WTC11 (cell line): ENCODE measurements around the gene STAC. TPM values are rescaled to one million over a fixed set of nuclear protein-coding genes. Genes with fewer than 3 reads are reported as not detected.
"Not testable (repeated sequence)": the region's sequence is repeated elsewhere in the genome, so short reads cannot be mapped to it uniquely, and the experiment has no call there.

Experiments used
- ATAC-seq: fragments of 200-7000 bp; cut with Tn5 transposase; 2 replicates; pipeline ENCODE4 v1.10.0; 2021; ENCODE audit warnings: mild to moderate bottlenecking, moderate library complexity
- CTCF ChIA-PET: fragments of 300-600 bp; sonication (Branson Sonifier 250); formaldehyde crosslinking; loops from one replicate; lab custom pipeline; 2021; ENCODE audit warnings: antibody characterized with exemption; lab: Charles Lee
- POLR2A ChIA-PET: fragments of 350-600 bp; sonication (Branson Sonifier 250); formaldehyde crosslinking; loops from one replicate; lab custom pipeline; 2021; ENCODE audit warnings: antibody characterized with exemption; lab: Charles Lee
- DNase-seq: peaks from one replicate; pipeline ENCODE4 v3.0.0; 2021; ENCODE audit warnings: low spot score
- H3K27ac Mint-ChIP-seq: 2 replicates; pipeline ENCODE4 v1.8.0; 2021; ENCODE audit warnings: mixed read lengths
- H3K27me3 Mint-ChIP-seq: 2 replicates; pipeline ENCODE4 v1.8.0; 2021; ENCODE audit warnings: low read depth, mild to moderate bottlenecking, moderate library complexity, mixed read lengths
- H3K36me3 Mint-ChIP-seq: 2 replicates; pipeline ENCODE4 v1.8.0; 2021; ENCODE audit warnings: mixed read lengths
- H3K4me1 Mint-ChIP-seq: 2 replicates; pipeline ENCODE4 v1.8.0; 2022; ENCODE audit warnings: mixed read lengths
- H3K4me3 Mint-ChIP-seq: 2 replicates; pipeline ENCODE4 v1.8.0; 2021; ENCODE audit warnings: mild to moderate bottlenecking, moderate library complexity, mixed read lengths
- H3K9me3 Mint-ChIP-seq: 2 replicates; pipeline ENCODE4 v1.8.0; 2021; ENCODE audit warnings: mixed read lengths
- CBFB ChIP-seq: sonication (generic); formaldehyde crosslinking; IDR thresholded peaks from 2 replicates; pipeline ENCODE4 v1.8.1; 2022; ENCODE audit warnings: mild to moderate bottlenecking, low read depth, missing genetic modification reagents
- CREB1 ChIP-seq: sonication (generic); formaldehyde crosslinking; IDR thresholded peaks from 2 replicates; pipeline ENCODE4 v1.8.0; 2023; ENCODE audit warnings: mild to moderate bottlenecking, missing genetic modification reagents
- ESRRA ChIP-seq: sonication (generic); formaldehyde crosslinking; IDR thresholded peaks from 2 replicates; pipeline ENCODE4 v1.8.1; 2022; ENCODE audit warnings: mild to moderate bottlenecking, missing genetic modification reagents, borderline replicate concordance
- HMGA2 ChIP-seq: fragments of 250-450 bp; sonication (Bioruptor Pico); IDR thresholded peaks from 2 replicates; pipeline ENCODE4 v1.4.0; 2021; ENCODE audit warnings: mild to moderate bottlenecking, moderate library complexity
- JUN ChIP-seq: sonication (generic); formaldehyde crosslinking; IDR thresholded peaks from 2 replicates; pipeline ENCODE4 v1.8.0; 2023; ENCODE audit warnings: mild to moderate bottlenecking, missing genetic modification reagents
- KAT7 ChIP-seq: sonication (generic); formaldehyde crosslinking; IDR thresholded peaks from 2 replicates; pipeline ENCODE4 v1.8.1; 2023; ENCODE audit warnings: missing genetic modification reagents, mild to moderate bottlenecking, borderline replicate concordance
- MYBL2 ChIP-seq: sonication (generic); formaldehyde crosslinking; IDR thresholded peaks from 2 replicates; pipeline ENCODE4 v1.8.1; 2023; ENCODE audit warnings: mild to moderate bottlenecking, moderate library complexity, missing genetic modification reagents
- NFE2L1 ChIP-seq: sonication (generic); formaldehyde crosslinking; IDR thresholded peaks from 2 replicates; pipeline ENCODE4 v1.8.1; 2023; ENCODE audit warnings: missing genetic modification reagents
- NFYB ChIP-seq: sonication (generic); formaldehyde crosslinking; conservative IDR thresholded peaks from 2 replicates; pipeline ENCODE4 v1.8.0; 2022; ENCODE audit warnings: low read depth, missing genetic modification reagents
- RELA ChIP-seq: sonication (generic); formaldehyde crosslinking; IDR thresholded peaks from 2 replicates; pipeline ENCODE4 v1.8.1; 2022; ENCODE audit warnings: missing genetic modification reagents, mild to moderate bottlenecking, borderline replicate concordance
- SMAD3 ChIP-seq: sonication (generic); formaldehyde crosslinking; IDR thresholded peaks from 2 replicates; pipeline ENCODE4 v1.8.0; 2022; ENCODE audit warnings: missing genetic modification reagents, mild to moderate bottlenecking, borderline replicate concordance
- TEAD1 ChIP-seq: sonication (generic); formaldehyde crosslinking; IDR thresholded peaks from 2 replicates; pipeline ENCODE4 v1.8.0; 2022; ENCODE audit warnings: mild to moderate bottlenecking, missing genetic modification reagents
- ZBTB21 ChIP-seq: sonication (generic); formaldehyde crosslinking; IDR thresholded peaks from 2 replicates; pipeline ENCODE4 v1.8.1; 2023; ENCODE audit warnings: mild to moderate bottlenecking, missing genetic modification reagents, borderline replicate concordance
- total RNA-seq: library from RNA; stranded (reverse); gene quantifications from 3 replicates; pipeline ENCODE4 v1.2.3, GENCODE V29; 2021
- TF ChIP-seq, protein P1 (sequence below): sonication (generic); formaldehyde crosslinking; IDR thresholded peaks from 2 replicates; pipeline ENCODE4 v1.8.1; 2023; ENCODE audit warnings: mild to moderate bottlenecking, missing genetic modification reagents, borderline replicate concordance
- TF ChIP-seq, protein P2 (sequence below): sonication (generic); formaldehyde crosslinking; IDR thresholded peaks from 2 replicates; pipeline ENCODE4 v1.8.1; 2023; ENCODE audit warnings: mild to moderate bottlenecking, moderate library complexity, missing genetic modification reagents
- TF ChIP-seq, protein P3 (sequence below): sonication (generic); formaldehyde crosslinking; conservative IDR thresholded peaks from 2 replicates; pipeline ENCODE4 v1.8.1; 2022; ENCODE audit warnings: mild to moderate bottlenecking, missing genetic modification reagents
- TF ChIP-seq, protein P4 (sequence below): fragments of 250-450 bp; sonication (Bioruptor Pico); IDR thresholded peaks from 2 replicates; pipeline ENCODE4 v1.8.0; 2021; ENCODE audit warnings: mild to moderate bottlenecking
- TF ChIP-seq, protein P5 (sequence below): sonication (generic); formaldehyde crosslinking; IDR thresholded peaks from 2 replicates; pipeline ENCODE4 v1.8.0; 2022; ENCODE audit warnings: mild to moderate bottlenecking, missing genetic modification reagents
- TF ChIP-seq, protein P6 (sequence below): sonication (generic); formaldehyde crosslinking; IDR thresholded peaks from 2 replicates; pipeline ENCODE4 v1.8.1; 2023; ENCODE audit warnings: mild to moderate bottlenecking, missing genetic modification reagents, moderate library complexity

Gene STAC
- total RNA-seq, 1 experiment from 2014 or later = 5.6 TPM

DNA sequence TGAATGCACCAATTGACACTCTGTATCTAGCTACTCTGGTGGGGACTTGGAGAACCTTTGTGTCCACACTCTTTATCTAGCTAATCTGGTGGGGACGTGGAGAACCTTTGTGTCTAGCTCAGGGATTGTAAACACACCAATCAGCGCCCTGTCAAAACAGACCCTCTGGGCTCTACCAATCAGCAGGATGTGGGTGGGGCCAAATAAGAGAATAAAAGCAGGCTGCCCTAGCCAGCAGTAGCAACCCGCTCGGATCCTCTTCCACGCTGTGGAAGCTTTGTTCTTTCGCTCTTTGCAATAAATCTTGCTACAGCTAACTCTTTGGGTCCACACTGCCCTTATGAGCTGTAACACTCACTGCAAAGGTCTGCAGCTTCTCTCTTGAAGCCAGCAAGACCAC is 73.6 kb downstream of the STAC start:
- DNase-seq, H3K27me3 Mint-ChIP-seq, H3K4me3 Mint-ChIP-seq, H3K36me3 Mint-ChIP-seq, POLR2A ChIA-PET, H3K27ac Mint-ChIP-seq, H3K4me1 Mint-ChIP-seq, CTCF ChIA-PET, ATAC-seq, H3K9me3 Mint-ChIP-seq: not testable (repeated sequence)

DNA sequence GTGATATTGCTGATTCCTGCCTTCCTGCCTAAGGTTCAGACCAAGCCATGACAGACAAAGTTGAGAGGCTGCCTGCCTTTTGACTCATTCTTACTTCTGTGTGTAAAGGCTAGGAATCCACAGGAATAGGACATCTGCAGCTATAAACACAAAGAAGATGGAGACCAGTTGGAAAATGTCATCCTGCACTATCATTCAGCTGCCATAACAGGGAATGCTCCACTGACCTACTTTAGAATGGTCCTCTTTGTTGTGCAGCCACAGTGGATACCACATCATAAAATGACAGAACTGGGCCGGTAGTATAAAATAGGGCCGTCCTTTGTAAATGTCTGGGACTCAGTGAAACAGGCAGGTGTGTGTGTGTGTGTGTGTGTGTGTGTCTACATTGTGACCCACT is 75.1 kb downstream of the STAC start:
- H3K27me3 Mint-ChIP-seq = no peaks in the 10 kb centered on the region
- no peak for ATAC-seq
- H3K27ac Mint-ChIP-seq = no peak overlapping the region
- peaks cover 4% of the 10 kb centered on the region; the same call in 1 of the 2 replicates for H3K36me3 Mint-ChIP-seq
- TF ChIP-seq CREB1 (CRISPR knock-in tag) (no peak), ZBTB21 (CRISPR knock-in tag) (no peak), JUN (no peak), NFE2L1 (CRISPR knock-in tag) (no peak), MYBL2 (no peak), RELA (CRISPR knock-in tag) (no peak), ESRRA (CRISPR knock-in tag) (no peak)
- TF ChIP-seq, protein P1, sequence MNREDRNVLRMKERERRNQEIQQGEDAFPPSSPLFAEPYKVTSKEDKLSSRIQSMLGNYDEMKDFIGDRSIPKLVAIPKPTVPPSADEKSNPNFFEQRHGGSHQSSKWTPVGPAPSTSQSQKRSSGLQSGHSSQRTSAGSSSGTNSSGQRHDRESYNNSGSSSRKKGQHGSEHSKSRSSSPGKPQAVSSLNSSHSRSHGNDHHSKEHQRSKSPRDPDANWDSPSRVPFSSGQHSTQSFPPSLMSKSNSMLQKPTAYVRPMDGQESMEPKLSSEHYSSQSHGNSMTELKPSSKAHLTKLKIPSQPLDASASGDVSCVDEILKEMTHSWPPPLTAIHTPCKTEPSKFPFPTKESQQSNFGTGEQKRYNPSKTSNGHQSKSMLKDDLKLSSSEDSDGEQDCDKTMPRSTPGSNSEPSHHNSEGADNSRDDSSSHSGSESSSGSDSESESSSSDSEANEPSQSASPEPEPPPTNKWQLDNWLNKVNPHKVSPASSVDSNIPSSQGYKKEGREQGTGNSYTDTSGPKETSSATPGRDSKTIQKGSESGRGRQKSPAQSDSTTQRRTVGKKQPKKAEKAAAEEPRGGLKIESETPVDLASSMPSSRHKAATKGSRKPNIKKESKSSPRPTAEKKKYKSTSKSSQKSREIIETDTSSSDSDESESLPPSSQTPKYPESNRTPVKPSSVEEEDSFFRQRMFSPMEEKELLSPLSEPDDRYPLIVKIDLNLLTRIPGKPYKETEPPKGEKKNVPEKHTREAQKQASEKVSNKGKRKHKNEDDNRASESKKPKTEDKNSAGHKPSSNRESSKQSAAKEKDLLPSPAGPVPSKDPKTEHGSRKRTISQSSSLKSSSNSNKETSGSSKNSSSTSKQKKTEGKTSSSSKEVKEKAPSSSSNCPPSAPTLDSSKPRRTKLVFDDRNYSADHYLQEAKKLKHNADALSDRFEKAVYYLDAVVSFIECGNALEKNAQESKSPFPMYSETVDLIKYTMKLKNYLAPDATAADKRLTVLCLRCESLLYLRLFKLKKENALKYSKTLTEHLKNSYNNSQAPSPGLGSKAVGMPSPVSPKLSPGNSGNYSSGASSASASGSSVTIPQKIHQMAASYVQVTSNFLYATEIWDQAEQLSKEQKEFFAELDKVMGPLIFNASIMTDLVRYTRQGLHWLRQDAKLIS (CRISPR knock-in tag) = no peak
- TF ChIP-seq, protein P2, sequence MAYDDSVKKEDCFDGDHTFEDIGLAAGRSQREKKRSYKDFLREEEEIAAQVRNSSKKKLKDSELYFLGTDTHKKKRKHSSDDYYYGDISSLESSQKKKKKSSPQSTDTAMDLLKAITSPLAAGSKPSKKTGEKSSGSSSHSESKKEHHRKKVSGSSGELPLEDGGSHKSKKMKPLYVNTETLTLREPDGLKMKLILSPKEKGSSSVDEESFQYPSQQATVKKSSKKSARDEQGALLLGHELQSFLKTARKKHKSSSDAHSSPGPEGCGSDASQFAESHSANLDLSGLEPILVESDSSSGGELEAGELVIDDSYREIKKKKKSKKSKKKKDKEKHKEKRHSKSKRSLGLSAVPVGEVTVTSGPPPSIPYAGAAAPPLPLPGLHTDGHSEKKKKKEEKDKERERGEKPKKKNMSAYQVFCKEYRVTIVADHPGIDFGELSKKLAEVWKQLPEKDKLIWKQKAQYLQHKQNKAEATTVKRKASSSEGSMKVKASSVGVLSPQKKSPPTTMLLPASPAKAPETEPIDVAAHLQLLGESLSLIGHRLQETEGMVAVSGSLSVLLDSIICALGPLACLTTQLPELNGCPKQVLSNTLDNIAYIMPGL (CRISPR knock-in tag) = no peak
- TF ChIP-seq, protein P3, sequence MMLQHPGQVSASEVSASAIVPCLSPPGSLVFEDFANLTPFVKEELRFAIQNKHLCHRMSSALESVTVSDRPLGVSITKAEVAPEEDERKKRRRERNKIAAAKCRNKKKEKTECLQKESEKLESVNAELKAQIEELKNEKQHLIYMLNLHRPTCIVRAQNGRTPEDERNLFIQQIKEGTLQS = no peak
- TF ChIP-seq, protein P4, sequence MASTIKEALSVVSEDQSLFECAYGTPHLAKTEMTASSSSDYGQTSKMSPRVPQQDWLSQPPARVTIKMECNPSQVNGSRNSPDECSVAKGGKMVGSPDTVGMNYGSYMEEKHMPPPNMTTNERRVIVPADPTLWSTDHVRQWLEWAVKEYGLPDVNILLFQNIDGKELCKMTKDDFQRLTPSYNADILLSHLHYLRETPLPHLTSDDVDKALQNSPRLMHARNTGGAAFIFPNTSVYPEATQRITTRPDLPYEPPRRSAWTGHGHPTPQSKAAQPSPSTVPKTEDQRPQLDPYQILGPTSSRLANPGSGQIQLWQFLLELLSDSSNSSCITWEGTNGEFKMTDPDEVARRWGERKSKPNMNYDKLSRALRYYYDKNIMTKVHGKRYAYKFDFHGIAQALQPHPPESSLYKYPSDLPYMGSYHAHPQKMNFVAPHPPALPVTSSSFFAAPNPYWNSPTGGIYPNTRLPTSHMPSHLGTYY (CRISPR knock-in tag) = no peak
- TF ChIP-seq, protein P5, sequence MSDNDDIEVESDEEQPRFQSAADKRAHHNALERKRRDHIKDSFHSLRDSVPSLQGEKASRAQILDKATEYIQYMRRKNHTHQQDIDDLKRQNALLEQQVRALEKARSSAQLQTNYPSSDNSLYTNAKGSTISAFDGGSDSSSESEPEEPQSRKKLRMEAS (CRISPR knock-in tag) = no peak
- TF ChIP-seq, all 79 proteins: peak for 0
- H3K4me1 Mint-ChIP-seq = no peaks in the 10 kb centered on the region
- CTCF ChIA-PET = no interaction called here
- POLR2A ChIA-PET = no interaction called here
- no peaks in the 10 kb centered on the region for H3K9me3 Mint-ChIP-seq
- no peak for DNase-seq
- no peak overlapping the region for H3K4me3 Mint-ChIP-seq

DNA sequence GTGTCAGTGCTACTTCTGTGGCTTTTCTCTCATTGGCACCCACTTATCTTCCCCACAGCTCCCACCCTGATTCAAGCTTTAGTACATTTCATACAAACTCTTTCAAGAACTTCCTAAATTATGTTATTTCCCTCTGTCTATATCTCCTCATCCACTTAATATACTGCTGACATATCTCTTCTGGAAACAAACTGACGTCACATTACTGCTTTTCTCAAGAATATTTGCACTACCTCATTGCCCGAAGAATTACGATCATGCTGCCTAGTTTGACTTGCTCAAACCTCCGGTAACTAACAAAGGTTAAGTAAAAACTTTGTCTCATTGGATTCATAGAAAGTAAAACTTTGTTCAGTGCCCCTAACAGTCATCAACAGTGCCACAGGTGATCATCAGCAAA is 76.5 kb downstream of the STAC start:
- no peak for DNase-seq
- TF ChIP-seq, protein P1 (CRISPR knock-in tag) = no peak
- TF ChIP-seq NFYB (CRISPR knock-in tag) = no peak
- TF ChIP-seq, protein P6, sequence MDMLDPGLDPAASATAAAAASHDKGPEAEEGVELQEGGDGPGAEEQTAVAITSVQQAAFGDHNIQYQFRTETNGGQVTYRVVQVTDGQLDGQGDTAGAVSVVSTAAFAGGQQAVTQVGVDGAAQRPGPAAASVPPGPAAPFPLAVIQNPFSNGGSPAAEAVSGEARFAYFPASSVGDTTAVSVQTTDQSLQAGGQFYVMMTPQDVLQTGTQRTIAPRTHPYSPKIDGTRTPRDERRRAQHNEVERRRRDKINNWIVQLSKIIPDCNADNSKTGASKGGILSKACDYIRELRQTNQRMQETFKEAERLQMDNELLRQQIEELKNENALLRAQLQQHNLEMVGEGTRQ (CRISPR knock-in tag) = no peak
- no peak for TF ChIP-seq CBFB
- no peak for TF ChIP-seq SMAD3
- TF ChIP-seq HMGA2 (CRISPR knock-in tag) = no peak
- no peak for TF ChIP-seq JUN
- no peak for TF ChIP-seq TEAD1
- no peak for TF ChIP-seq KAT7 (CRISPR knock-in tag)
- Mint-ChIP-seq H3K27ac (no peak overlapping the region), H3K4me1 (no peaks in the 10 kb centered on the region), H3K27me3 (no peaks in the 10 kb centered on the region), H3K9me3 (no peaks in the 10 kb centered on the region), H3K36me3 (peaks cover 4% of the 10 kb centered on the region; the same call in 1 of the 2 replicates), H3K4me3 (no peak overlapping the region)
- ChIA-PET CTCF (no interaction called here), POLR2A (no interaction called here)
- ATAC-seq = no peak
